Measurements from ENCODE around the gene IGFBP3.

The IGFBP3 gene

GRCh38 chr7:45888993-45889366 lies 32.1 kb downstream of the IGFBP3 start:
- TF ChIP-seq, protein P1, sequence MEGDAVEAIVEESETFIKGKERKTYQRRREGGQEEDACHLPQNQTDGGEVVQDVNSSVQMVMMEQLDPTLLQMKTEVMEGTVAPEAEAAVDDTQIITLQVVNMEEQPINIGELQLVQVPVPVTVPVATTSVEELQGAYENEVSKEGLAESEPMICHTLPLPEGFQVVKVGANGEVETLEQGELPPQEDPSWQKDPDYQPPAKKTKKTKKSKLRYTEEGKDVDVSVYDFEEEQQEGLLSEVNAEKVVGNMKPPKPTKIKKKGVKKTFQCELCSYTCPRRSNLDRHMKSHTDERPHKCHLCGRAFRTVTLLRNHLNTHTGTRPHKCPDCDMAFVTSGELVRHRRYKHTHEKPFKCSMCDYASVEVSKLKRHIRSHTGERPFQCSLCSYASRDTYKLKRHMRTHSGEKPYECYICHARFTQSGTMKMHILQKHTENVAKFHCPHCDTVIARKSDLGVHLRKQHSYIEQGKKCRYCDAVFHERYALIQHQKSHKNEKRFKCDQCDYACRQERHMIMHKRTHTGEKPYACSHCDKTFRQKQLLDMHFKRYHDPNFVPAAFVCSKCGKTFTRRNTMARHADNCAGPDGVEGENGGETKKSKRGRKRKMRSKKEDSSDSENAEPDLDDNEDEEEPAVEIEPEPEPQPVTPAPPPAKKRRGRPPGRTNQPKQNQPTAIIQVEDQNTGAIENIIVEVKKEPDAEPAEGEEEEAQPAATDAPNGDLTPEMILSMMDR (IDR thresholded peaks at IDR 0.05; ENCODE audit: low read depth, low read length): no peak
- Histone ChIP-seq H3K36me3 (no peaks in the 10 kb centered on the region), H3K27me3 (peaks cover 41% of the 10 kb centered on the region), H3K4me1 (no peaks in the 10 kb centered on the region), H3K4me3 (ENCODE audit: low read depth, low read length) (no peak overlapping the region), H3K9me3 (no peaks in the 10 kb centered on the region)
- no peak for DNase-seq

DNA sequence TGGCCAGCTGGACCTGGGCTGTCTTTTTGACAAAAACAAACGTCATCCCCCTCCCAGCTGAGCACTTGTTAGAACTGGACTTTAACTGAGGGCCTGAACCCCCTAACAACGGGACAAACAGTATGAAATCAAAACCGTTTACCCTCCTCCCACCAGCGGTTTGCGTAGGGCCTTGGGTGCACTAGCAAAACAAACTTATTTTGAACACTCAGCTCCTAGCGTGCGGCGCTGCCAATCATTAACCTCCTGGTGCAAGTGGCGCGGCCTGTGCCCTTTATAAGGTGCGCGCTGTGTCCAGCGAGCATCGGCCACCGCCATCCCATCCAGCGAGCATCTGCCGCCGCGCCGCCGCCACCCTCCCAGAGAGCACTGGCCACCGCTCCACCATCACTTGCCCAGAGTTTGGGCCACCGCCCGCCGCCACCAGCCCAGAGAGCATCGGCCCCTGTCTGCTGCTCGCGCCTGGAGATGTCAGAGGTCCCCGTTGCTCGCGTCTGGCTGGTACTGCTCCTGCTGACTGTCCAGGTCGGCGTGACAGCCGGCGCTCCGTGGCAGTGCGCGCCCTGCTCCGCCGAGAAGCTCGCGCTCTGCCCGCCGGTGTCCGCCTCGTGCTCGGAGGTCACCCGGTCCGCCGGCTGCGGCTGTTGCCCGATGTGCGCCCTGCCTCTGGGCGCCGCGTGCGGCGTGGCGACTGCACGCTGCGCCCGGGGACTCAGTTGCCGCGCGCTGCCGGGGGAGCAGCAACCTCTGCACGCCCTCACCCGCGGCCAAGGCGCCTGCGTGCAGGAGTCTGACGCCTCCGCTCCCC lies 32.7 kb downstream of the IGFBP3 start, which contains the start of gene IGFBP1:
TSS of gene IGFBP1 (plus strand) at position 304 of the 808 bp plus-strand sequence. CDS start at position 469, 165 bp downstream.
- H3K4me3 ChIP-seq (ENCODE audit: low read depth, low read length): peak within 1 kb of the TSS; percentile 24; the same call in 1 of the 2 replicates
- no peaks in the 10 kb centered on the region for H3K9me3 ChIP-seq
- TF ChIP-seq, protein P1 (IDR thresholded peaks at IDR 0.05; ENCODE audit: low read depth, low read length): no peak
- no peaks in the 10 kb centered on the region for H3K36me3 ChIP-seq
- H3K4me1 ChIP-seq: no peaks in the 10 kb centered on the region
- DNase-seq: peak; percentile 30
- peaks cover 37% of the 10 kb centered on the region for H3K27me3 ChIP-seq

DNA sequence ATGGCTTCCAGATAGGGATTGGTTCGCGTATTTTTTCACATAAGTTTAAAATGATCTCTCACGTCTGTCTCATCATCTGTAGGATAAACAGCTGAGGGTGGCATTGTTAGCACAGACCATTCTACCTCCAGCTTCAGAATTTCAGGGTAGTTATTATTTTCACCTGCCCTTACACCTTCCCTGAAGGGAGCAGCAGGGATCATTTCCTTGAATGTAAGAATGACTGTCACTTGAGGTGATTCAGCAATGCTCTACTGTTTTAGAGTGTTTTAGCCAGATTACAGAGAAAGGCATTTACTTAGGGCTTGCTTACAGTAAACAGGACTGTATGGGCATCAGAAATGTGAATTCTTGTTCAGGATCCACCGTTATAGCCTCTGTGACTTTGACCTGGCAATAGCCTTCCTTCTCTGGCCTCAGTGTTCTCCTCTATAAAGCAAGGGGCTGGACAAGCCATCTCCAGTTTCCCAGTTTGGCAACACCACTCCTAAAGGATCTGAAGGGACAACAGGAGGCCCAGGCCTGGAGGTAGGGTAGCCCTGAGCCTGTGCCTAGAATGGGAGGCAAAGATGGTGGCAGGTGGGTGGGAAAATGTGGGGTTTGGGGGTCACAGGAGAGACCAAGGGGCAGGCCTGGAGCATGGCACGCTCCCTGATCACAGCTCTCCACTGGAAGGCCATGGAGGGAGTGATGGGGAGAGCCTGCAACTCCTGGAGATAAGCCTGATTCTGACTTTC lies 34.0 kb downstream of the IGFBP3 start:
- DNase-seq: no peak
- Histone ChIP-seq H3K36me3 (no peaks in the 10 kb centered on the region), H3K4me1 (no peaks in the 10 kb centered on the region), H3K4me3 (ENCODE audit: low read depth, low read length) (no peak overlapping the region), H3K9me3 (no peaks in the 10 kb centered on the region), H3K27me3 (peaks cover 37% of the 10 kb centered on the region)
- TF ChIP-seq, protein P1 (IDR thresholded peaks at IDR 0.05; ENCODE audit: low read depth, low read length): no peak

GRCh38 chr7:45885264-45885882 lies 35.7 kb downstream of the IGFBP3 start:
- no peaks in the 10 kb centered on the region for H3K4me1 ChIP-seq

DNA sequence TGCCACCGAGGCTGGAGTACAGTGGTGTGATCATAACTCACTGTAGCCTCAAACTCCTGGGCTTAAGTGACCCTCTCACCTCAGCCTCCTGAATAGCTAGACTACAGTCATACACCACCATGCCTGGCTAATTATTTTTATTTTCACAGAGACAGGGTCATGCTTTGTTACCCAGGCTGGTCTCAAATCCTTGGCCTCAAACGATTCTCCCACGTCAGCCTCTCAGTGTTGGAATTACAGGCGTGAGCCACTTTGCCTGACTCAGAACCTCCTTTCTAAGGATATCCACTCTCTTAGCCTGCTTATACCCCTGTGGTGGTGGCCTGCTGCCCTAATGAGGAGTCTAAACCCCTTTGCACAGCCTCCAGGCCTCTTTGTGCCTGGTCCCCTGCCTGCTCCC lies 36.9 kb downstream of the IGFBP3 start:
- H3K4me1 ChIP-seq: no peaks in the 10 kb centered on the region
- no peak for DNase-seq
- H3K9me3 ChIP-seq: no peaks in the 10 kb centered on the region
- no peaks in the 10 kb centered on the region for H3K36me3 ChIP-seq
- H3K4me3 ChIP-seq (ENCODE audit: low read depth, low read length): no peak overlapping the region
- TF ChIP-seq, protein P1 (IDR thresholded peaks at IDR 0.05; ENCODE audit: low read depth, low read length): no peak
- H3K27me3 ChIP-seq: peaks cover 21% of the 10 kb centered on the region

More at GRCh38 chr7:45885264-45885882, 35.7 kb downstream of the IGFBP3 start:
- Histone ChIP-seq H3K27me3 (peaks cover 33% of the 10 kb centered on the region), H3K4me3 (ENCODE audit: low read depth, low read length) (no peak overlapping the region), H3K36me3 (no peaks in the 10 kb centered on the region), H3K9me3 (no peaks in the 10 kb centered on the region)
- DNase-seq: no peak
- TF ChIP-seq, protein P1 (IDR thresholded peaks at IDR 0.05; ENCODE audit: low read depth, low read length): no peak

Data from BE2C (cell line).